GM12878 (cell line): Measurements from ENCODE around the gene NOC2L. TPM values are rescaled to one million over a fixed set of nuclear protein-coding genes. Genes with fewer than 3 reads are reported as not detected.

Source experiments
- ATF3 ChIP-seq: IDR thresholded peaks from 2 replicates; pipeline ENCODE4 v1.6.1; 2011; ENCODE audit warnings: low read depth, mild to moderate bottlenecking, low read length, moderate library complexity, borderline replicate concordance; ENCODE audit errors: extremely low read depth
- ESRRA ChIP-seq: IDR thresholded peaks from 2 replicates; pipeline ENCODE4 v1.6.1; 2012; ENCODE audit warnings: mild to moderate bottlenecking, low read length, improper control_type of control experiment
- MYC ChIP-seq: IDR thresholded peaks from 2 replicates; pipeline ENCODE4 v1.6.1; 2011; ENCODE audit warnings: mild to moderate bottlenecking, low read length, moderate library complexity, inconsistent platforms; ENCODE audit not compliant: insufficient read depth, insufficient replicate concordance, insufficient read length, severe bottlenecking
- SKIL ChIP-seq: fragments of 450-650 bp; IDR thresholded peaks from 2 replicates; pipeline ENCODE4 v1.6.1; 2017; ENCODE audit warnings: mild to moderate bottlenecking, low read depth, inconsistent platforms; ENCODE audit not compliant: poor library complexity, severe bottlenecking
- TAF1 ChIP-seq: IDR thresholded peaks from 2 replicates; pipeline ENCODE4 v1.6.1; 2011; ENCODE audit warnings: mild to moderate bottlenecking, low read depth, low read length, borderline replicate concordance
- ZNF592 ChIP-seq: fragments of 450-650 bp; IDR thresholded peaks from 2 replicates; pipeline ENCODE4 v1.6.1; 2017; ENCODE audit warnings: mild to moderate bottlenecking, moderate library complexity
- polyA plus RNA-seq, 11 experiments: library from polyadenylated mRNA; depleted of rRNA in 4 of 11; unstranded in 6 of 11; stranded (reverse) in 5 of 11; fragments of >200 nt; fragmentation: Nextera tagmentation in 4 of 11; fragmentation: Illumina TruSeq in 1 of 11; extraction: Ambion mirVana in 4 of 11; extraction: Trizol in 1 of 11; gene quantifications; 1 replicate in 1 of 11; 2 replicates in 10 of 11; pipeline versions ENCODE4 v1.2.1 to v1.2.3, GENCODE V29; 2011 to 2016; ENCODE audit warnings: inconsistent platforms in 2 of 11, missing spikeins in 2 of 11, low read depth in 1 of 11
- total RNA-seq, 4 experiments: library from RNA; depleted of rRNA in 3 of 4; stranded (reverse); fragments of >200 nt in 3 of 4; fragmentation: Illumina TruSeq in 1 of 4; extraction: Trizol in 1 of 4; gene quantifications; 2 replicates each; pipeline versions ENCODE4 v1.2.1 to v1.2.3, GENCODE V29; 2013 to 2021
- TF ChIP-seq, protein P1 (sequence below): fragments of 450-650 bp; IDR thresholded peaks from 2 replicates; pipeline ENCODE4 v1.6.1; 2018; ENCODE audit warnings: borderline replicate concordance, mild to moderate bottlenecking; ENCODE audit not compliant: partially characterized antibody
- TF ChIP-seq, protein P2 (sequence below): fragments of 450-650 bp; formaldehyde crosslinking; IDR thresholded peaks from 2 replicates; pipeline ENCODE4 v1.5.0; 2022; ENCODE audit warnings: mild to moderate bottlenecking, missing genetic modification characterization
- TF ChIP-seq, protein P3 (sequence below): IDR thresholded peaks from 2 replicates; pipeline ENCODE4 v1.6.1; 2012; ENCODE audit warnings: low read depth, low read length, improper control_type of control experiment

Gene NOC2L
- total and polyA plus RNA-seq, 10 of the 15 experiments (the other 5 are each of a cell fraction or from before 2014, with no cell fraction given): 1.3 to 171 (median 64.3) TPM

GRCh38 chr1:1000357-1001056 lies 41.5 kb upstream of the NOC2L start (continued):
- TF ChIP-seq SKIL: no peak
- TF ChIP-seq MYC: peak; percentile 70
- TF ChIP-seq, protein P1, sequence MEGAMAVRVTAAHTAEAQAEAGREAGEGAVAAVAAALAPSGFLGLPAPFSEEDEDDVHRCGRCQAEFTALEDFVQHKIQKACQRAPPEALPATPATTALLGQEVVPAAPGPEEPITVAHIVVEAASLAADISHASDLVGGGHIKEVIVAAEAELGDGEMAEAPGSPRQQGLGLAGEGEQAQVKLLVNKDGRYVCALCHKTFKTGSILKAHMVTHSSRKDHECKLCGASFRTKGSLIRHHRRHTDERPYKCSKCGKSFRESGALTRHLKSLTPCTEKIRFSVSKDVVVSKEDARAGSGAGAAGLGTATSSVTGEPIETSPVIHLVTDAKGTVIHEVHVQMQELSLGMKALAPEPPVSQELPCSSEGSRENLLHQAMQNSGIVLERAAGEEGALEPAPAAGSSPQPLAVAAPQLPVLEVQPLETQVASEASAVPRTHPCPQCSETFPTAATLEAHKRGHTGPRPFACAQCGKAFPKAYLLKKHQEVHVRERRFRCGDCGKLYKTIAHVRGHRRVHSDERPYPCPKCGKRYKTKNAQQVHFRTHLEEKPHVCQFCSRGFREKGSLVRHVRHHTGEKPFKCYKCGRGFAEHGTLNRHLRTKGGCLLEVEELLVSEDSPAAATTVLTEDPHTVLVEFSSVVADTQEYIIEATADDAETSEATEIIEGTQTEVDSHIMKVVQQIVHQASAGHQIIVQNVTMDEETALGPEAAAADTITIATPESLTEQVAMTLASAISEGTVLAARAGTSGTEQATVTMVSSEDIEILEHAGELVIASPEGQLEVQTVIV: no peak
- peak; percentile 83; the same call in 1 of the 2 replicates for TF ChIP-seq ZNF592
- no peak for TF ChIP-seq ATF3
- TF ChIP-seq TAF1: no peak
- TF ChIP-seq, protein P2, sequence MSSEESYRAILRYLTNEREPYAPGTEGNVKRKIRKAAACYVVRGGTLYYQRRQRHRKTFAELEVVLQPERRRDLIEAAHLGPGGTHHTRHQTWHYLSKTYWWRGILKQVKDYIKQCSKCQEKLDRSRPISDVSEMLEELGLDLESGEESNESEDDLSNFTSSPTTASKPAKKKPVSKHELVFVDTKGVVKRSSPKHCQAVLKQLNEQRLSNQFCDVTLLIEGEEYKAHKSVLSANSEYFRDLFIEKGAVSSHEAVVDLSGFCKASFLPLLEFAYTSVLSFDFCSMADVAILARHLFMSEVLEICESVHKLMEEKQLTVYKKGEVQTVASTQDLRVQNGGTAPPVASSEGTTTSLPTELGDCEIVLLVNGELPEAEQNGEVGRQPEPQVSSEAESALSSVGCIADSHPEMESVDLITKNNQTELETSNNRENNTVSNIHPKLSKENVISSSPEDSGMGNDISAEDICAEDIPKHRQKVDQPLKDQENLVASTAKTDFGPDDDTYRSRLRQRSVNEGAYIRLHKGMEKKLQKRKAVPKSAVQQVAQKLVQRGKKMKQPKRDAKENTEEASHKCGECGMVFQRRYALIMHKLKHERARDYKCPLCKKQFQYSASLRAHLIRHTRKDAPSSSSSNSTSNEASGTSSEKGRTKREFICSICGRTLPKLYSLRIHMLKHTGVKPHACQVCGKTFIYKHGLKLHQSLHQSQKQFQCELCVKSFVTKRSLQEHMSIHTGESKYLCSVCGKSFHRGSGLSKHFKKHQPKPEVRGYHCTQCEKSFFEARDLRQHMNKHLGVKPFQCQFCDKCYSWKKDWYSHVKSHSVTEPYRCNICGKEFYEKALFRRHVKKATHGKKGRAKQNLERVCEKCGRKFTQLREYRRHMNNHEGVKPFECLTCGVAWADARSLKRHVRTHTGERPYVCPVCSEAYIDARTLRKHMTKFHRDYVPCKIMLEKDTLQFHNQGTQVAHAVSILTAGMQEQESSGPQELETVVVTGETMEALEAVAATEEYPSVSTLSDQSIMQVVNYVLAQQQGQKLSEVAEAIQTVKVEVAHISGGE (CRISPR knock-in tag): 0 out of 2 replicates have a peak, but pooled peaks have one; percentile 14
- TF ChIP-seq, protein P3, sequence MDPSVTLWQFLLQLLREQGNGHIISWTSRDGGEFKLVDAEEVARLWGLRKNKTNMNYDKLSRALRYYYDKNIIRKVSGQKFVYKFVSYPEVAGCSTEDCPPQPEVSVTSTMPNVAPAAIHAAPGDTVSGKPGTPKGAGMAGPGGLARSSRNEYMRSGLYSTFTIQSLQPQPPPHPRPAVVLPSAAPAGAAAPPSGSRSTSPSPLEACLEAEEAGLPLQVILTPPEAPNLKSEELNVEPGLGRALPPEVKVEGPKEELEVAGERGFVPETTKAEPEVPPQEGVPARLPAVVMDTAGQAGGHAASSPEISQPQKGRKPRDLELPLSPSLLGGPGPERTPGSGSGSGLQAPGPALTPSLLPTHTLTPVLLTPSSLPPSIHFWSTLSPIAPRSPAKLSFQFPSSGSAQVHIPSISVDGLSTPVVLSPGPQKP: no peak
- TF ChIP-seq ESRRA: no peak
